Small intestine (tissue), 7 donors: ENCODE results near the gene PSG5. TPM values are rescaled to one million over a fixed set of nuclear protein-coding genes. Genes with fewer than 3 reads are reported as not detected.
"Not testable (repeated sequence)": the region's sequence is repeated elsewhere in the genome, so short reads cannot be mapped to it uniquely, and the experiment has no call there.

ENCODE experiments used
- DNase-seq, 2 donors: peaks; one replicate each; pipeline versions ENCODE4 v3.0.0 to v3.0.0-alpha.2; 2013
- FAIRE-seq: peaks from 2 replicates; lab custom pipeline; 2012; peaks lifted over from hg19 to GRCh38; lab: Jason Lieb, UNC
- H3K27ac ChIP-seq, 3 donors: one replicate each; pipeline ENCODE4 v1.5.1; 2013; ENCODE audit warnings: low read length in 2 of 3, mild to moderate bottlenecking in 2 of 3, control low read depth in 1 of 3, inconsistent platforms in 1 of 3, low read depth in 1 of 3, moderate library complexity in 1 of 3
- H3K27me3 ChIP-seq, 3 donors: one replicate each; pipeline ENCODE4 v1.6.1; 2013; ENCODE audit warnings: low read length in 3 of 3, inconsistent platforms in 1 of 3; ENCODE audit not compliant: control insufficient read depth in 3 of 3, insufficient read depth in 3 of 3
- H3K36me3 ChIP-seq, 3 donors: one replicate each; pipeline ENCODE4 v1.6.1; 2013; ENCODE audit warnings: low read length in 3 of 3, inconsistent platforms in 1 of 3, low read depth in 1 of 3, mild to moderate bottlenecking in 1 of 3, moderate library complexity in 1 of 3; ENCODE audit not compliant: control insufficient read depth in 3 of 3, insufficient read depth in 2 of 3
- H3K4me1 ChIP-seq, 3 donors: one replicate each; pipeline ENCODE4 v1.6.1; 2013; ENCODE audit warnings: low read length in 2 of 3, inconsistent platforms in 1 of 3, low read depth in 1 of 3, mild to moderate bottlenecking in 1 of 3, moderate library complexity in 1 of 3; ENCODE audit not compliant: control insufficient read depth in 3 of 3, insufficient read depth in 2 of 3
- H3K4me3 ChIP-seq, 3 donors: one replicate each; pipeline ENCODE4 v1.5.1; 2013; ENCODE audit warnings: low read length in 3 of 3, control low read depth in 1 of 3, inconsistent platforms in 1 of 3, low read depth in 1 of 3, mild to moderate bottlenecking in 1 of 3, moderate library complexity in 1 of 3
- H3K9me3 ChIP-seq, 2 donors: one replicate each; pipeline ENCODE4 v1.6.1; 2013; ENCODE audit warnings: low read depth in 1 of 2, low read length in 1 of 2; ENCODE audit not compliant: control insufficient read depth in 2 of 2, insufficient read depth in 1 of 2
- WGBS, 3 donors: extraction: QIAGEN DNeasy Blood & Tissue Kit; methylation state at CpG; one replicate each; pipeline ENCODE4 v1.1.7; 2013; 5-methylcytosine and 5-hydroxymethylcytosine counted together
- polyA plus RNA-seq, 4 donors: library from polyadenylated mRNA; stranded (reverse) in 3 of 4; unstranded in 1 of 4; fragments of 200-250 nt in 3 of 4; fragments of 120-200 nt in 1 of 4; gene quantifications; one replicate each; pipeline versions ENCODE4 v1.2.1 to v1.2.3, GENCODE V29; 2013
- donor health status: healthy with polysubstance abuse.
- donor health status: control.
- donor health status: control.
- donor health status: Bipolar disorder and iron deficiency.
- donor health status: healthy.

Gene PSG5
- polyA plus RNA-seq, 4 donors = not detected

DNA sequence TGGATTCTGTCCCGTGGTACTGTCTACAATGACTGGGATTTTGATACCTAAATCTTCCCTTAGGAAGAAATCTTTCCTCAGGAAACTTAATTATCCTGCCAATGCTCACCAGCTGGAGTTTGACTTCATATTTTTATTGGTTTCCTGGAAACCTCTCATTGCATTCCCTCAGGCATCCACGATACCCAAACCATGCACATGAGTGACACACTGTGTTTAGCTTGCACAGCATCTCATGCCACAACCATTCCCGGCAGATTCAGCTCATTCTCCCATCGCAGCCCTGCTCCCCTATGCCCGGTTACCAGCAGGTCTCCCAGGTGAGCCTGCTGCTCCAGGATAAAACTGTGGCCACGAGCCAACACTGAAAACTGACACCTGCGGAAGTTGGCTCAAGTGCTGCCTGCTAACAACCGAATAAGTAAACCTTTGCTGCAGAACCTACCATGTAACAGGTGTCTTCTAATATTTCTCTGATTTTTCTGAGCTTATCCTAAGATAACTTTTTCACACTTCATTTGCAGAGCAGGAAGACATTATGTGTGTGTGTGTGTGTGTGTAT lies 55.0 kb downstream of the PSG5 start:
- not testable (repeated sequence) for DNase-seq, H3K27me3 ChIP-seq, H3K4me1 ChIP-seq, H3K27ac ChIP-seq, H3K36me3 ChIP-seq, FAIRE-seq, H3K4me3 ChIP-seq, H3K9me3 ChIP-seq
- 63 to 68% (median 67%) methylated on average over 8 of the region's 8 CpGs for WGBS, 3 donors

DNA sequence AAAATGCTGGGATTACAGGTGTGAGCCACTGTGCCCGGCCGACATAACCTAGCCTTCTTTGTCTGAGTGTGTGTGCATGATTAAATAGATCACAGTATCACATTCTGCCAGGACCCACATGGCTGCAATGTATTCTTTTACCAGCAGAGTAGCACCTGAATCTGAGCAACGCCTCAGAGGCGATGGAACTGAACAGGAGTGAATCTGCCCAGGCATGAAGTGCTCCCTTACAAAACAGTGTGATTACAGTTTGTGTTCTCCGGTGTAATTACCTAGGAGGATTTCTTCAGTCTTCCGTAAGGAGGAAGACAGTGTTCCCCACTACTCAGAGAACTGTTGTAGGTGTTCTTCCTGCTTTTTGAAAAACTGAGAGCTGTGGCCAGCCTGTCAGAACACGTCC lies 57.1 kb downstream of the PSG5 start:
- H3K4me3 ChIP-seq, H3K9me3 ChIP-seq, H3K36me3 ChIP-seq, DNase-seq, FAIRE-seq, H3K27me3 ChIP-seq, H3K4me1 ChIP-seq, H3K27ac ChIP-seq: not testable (repeated sequence)
- 80 to 87% (median 85%) methylated on average over 7 of the region's 7 CpGs for WGBS, 3 donors

DNA sequence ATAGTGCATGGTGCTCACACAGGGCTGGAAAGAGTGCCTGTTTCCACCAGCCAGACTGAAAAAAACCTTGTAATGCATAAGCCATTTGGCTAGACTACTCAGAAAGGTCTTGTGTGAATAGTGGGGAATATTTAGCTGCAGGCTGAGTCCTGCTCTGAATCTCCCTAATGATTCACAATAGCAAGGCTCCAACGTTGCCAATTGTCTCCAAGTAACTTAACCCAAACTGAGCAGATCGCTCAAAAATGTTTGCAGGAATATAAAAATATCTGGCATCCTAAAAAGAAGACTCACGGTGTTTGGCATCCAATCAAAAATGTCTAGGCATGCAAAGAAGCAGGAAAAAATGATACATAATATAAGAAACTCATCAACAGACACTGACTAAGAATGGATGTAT lies 59.0 kb downstream of the PSG5 start:
- FAIRE-seq = not testable (repeated sequence)

DNA sequence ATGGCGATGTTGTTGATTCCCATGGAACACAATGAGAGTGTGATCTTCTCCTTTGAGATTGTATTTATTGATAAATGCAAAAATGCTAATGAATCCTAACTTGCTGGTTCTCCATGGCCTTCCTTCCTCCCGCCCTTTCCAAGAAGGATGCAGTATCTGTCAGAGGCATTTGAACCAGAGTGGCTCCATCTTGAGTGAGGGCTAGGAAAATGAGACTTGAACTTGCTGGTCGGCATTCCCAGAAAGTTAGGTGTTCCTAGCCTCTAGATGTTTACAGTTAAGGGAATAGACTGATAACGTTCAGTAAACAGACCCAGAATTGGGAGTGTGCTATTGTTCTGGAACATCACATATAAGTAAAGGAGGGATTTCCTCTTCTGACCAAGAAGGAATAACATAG lies 59.6 kb downstream of the PSG5 start:
- Histone ChIP-seq H3K36me3 (no peaks in the 10 kb centered on the region), H3K9me3 (no peaks in the 10 kb centered on the region), H3K27me3 (no peaks in the 10 kb centered on the region), H3K27ac (no peak overlapping the region), H3K4me1 (no peaks in the 10 kb centered on the region), H3K4me3 (no peak overlapping the region)
- 72 to 78% (median 73%) methylated on average over 4 of the region's 4 CpGs for WGBS, 3 donors
- DNase-seq (no peak), FAIRE-seq (no peak)

More for the DNA sequence above, 59.0 kb downstream of the PSG5 start:
- not testable (repeated sequence) for H3K9me3 ChIP-seq, H3K36me3 ChIP-seq, H3K4me1 ChIP-seq, H3K27me3 ChIP-seq, H3K27ac ChIP-seq, DNase-seq, H3K4me3 ChIP-seq
- 57 to 68% (median 67%) methylated on average over 3 of the region's 3 CpGs for WGBS, 3 donors

DNA sequence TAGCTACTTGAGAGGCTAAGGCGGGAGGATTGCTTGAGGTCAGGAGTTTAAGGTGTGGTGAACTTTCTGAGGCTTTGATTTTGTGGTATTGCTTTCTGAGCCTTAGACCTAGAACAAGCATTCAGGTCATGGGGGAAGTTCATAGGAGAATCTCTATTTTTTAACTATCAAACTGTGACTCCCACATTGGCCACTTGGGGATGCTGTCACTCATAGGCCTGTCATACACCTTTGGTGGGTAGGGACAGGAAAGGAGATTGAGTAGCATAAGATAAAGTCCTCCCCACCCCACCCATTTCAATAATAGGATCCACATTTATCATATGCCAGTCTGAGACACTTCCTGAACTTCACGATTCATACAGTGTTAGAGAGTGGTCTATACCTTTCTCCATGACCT lies 62.0 kb downstream of the PSG5 start:
- Histone ChIP-seq H3K4me3 (no peak overlapping the region), H3K27ac (no peak overlapping the region), H3K27me3 (no peaks in the 10 kb centered on the region), H3K36me3 (no peaks in the 10 kb centered on the region), H3K4me1 (no peaks in the 10 kb centered on the region), H3K9me3 (no peaks in the 10 kb centered on the region)
- FAIRE-seq (no peak), DNase-seq (no peak)
- 74 to 83% (median 78%) methylated on average over 2 of the region's 2 CpGs for WGBS, 3 donors

DNA sequence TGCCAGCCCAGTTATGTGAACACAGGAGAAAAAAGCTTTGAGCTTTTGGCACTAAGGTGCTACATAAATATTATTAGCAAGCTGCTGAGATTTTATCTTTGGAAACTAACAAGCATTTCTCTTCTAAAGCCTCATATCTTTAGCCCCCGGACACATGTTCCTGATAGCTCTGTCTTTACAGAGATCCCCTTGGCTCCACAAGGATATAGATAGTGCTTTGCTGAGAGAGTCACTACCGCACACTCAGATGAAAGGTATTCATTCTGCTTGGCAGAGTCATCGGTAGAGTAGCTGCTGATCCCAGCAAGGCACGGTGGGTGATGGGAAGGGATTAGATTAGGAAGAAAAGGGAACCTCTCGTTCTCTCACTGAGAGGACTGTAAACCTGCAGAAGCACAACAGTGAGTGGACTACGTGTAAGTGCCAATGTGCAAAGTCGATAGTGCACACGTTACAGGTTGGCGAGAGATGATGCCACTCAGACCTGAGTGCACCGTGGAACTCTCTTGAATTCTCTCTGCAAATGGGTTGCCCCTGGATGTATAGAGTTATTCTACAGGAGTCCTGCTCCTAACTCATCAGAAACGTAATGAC lies 65.8 kb downstream of the PSG5 start:
- H3K27ac ChIP-seq, H3K27me3 ChIP-seq, H3K4me1 ChIP-seq, H3K4me3 ChIP-seq, H3K36me3 ChIP-seq, DNase-seq, H3K9me3 ChIP-seq, FAIRE-seq: not testable (repeated sequence)
- WGBS, 3 donors = 78 to 82% (median 80%) methylated on average over 11 of the region's 11 CpGs

DNA sequence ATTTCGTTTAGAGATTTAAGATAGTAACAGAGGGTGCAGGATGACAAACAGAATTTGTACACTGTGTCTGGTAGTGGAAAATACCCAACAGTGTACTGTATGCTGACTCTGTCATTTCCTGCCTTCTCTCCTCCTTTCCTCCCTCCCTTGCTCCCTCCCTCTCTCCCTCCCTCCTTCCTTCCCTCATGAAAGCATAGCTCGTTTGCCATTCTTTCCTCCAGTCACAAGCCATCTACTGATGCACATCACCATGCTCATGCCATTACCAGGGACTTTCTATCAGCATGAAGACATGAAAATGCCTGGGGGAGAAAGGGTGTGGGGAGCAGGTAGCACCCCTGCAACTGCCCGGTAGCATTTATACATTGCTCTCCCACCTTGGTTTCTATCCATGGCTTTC lies 66.8 kb downstream of the PSG5 start:
- H3K27me3 ChIP-seq, H3K4me1 ChIP-seq, H3K36me3 ChIP-seq, H3K9me3 ChIP-seq, DNase-seq, H3K27ac ChIP-seq, FAIRE-seq, H3K4me3 ChIP-seq: not testable (repeated sequence)
- whole genome bisulfite sequencing, 3 donors = 66 to 72% (median 72%) methylated on average over 3 of the region's 3 CpGs
